Neural progenitor cell (in vitro differentiated cells): Measurements from ENCODE around the gene MACROH2A1. TPM values are rescaled to one million over a fixed set of nuclear protein-coding genes. Genes with fewer than 3 reads are reported as not detected.

Experiments
- DNase-seq: peaks from one replicate; pipeline ENCODE4 v3.0.0-alpha.2; 2016; ENCODE audit warnings: low spot score
- H2AFZ ChIP-seq: fragments of 200-600 bp; sonication (generic); replicated peaks from 2 replicates; pipeline ENCODE4 v1.6.1; 2016; ENCODE audit warnings: antibody characterized with exemption
- H3F3A ChIP-seq: fragments of 200-600 bp; sonication (generic); 2 replicates; pipeline ENCODE4 v1.6.1; 2016; ENCODE audit warnings: antibody characterized with exemption, low read depth
- H3K27ac ChIP-seq: fragments of 200-600 bp; sonication (generic); 2 replicates; pipeline ENCODE4 v1.5.1; 2016; ENCODE audit warnings: mild to moderate bottlenecking
- H3K27me3 ChIP-seq: fragments of 200-600 bp; sonication (generic); 2 replicates; pipeline ENCODE4 v1.6.1; 2016; ENCODE audit warnings: mild to moderate bottlenecking, moderate library complexity
- H3K36me3 ChIP-seq: fragments of 200-600 bp; sonication (generic); 2 replicates; pipeline ENCODE4 v1.5.1; 2016
- H3K4me1 ChIP-seq: fragments of 200-600 bp; sonication (generic); 2 replicates; pipeline ENCODE4 v1.6.1; 2016; ENCODE audit warnings: mixed run types
- H3K4me2 ChIP-seq: fragments of 200-600 bp; sonication (generic); 2 replicates; pipeline ENCODE4 v1.6.1; 2016
- H3K4me3 ChIP-seq: fragments of 200-600 bp; sonication (generic); 2 replicates; pipeline ENCODE4 v1.5.1; 2016
- H3K79me2 ChIP-seq: fragments of 200-600 bp; sonication (generic); 2 replicates; pipeline ENCODE4 v1.6.1; 2016; ENCODE audit warnings: low read depth
- H3K9ac ChIP-seq: fragments of 200-600 bp; sonication (generic); 2 replicates; pipeline ENCODE4 v1.6.1; 2016
- H3K9me3 ChIP-seq: fragments of 200-600 bp; sonication (generic); 2 replicates; pipeline ENCODE4 v1.5.1; 2016; ENCODE audit warnings: low read depth
- H4K20me1 ChIP-seq: fragments of 200-600 bp; sonication (generic); 2 replicates; pipeline ENCODE4 v1.6.1; 2016; ENCODE audit warnings: low read depth
- H3K27ac Mint-ChIP-seq: 3 replicates; pipeline ENCODE4 v1.8.0; 2021; ENCODE audit warnings: mixed read lengths
- H3K27me3 Mint-ChIP-seq: 2 replicates; pipeline ENCODE4 v1.8.0; 2022; ENCODE audit warnings: low read depth, mild to moderate bottlenecking, inconsistent platforms, moderate library complexity, mixed read lengths; ENCODE audit not compliant: insufficient read depth
- H3K36me3 Mint-ChIP-seq: 3 replicates; pipeline ENCODE4 v1.8.0; 2021; ENCODE audit warnings: mixed read lengths
- H3K4me1 Mint-ChIP-seq: 3 replicates; pipeline ENCODE4 v1.8.0; 2021; ENCODE audit warnings: mixed read lengths
- H3K4me3 Mint-ChIP-seq: 3 replicates; pipeline ENCODE4 v1.8.0; 2021; ENCODE audit warnings: mild to moderate bottlenecking, moderate library complexity, mixed read lengths
- H3K9me3 Mint-ChIP-seq: 3 replicates; pipeline ENCODE4 v1.8.0; 2020; ENCODE audit warnings: mixed read lengths
- CTCF ChIP-seq: fragments of 200-600 bp; sonication (generic); IDR thresholded peaks from 2 replicates; pipeline ENCODE4 v1.5.1; 2017; ENCODE audit warnings: antibody characterized with exemption, mild to moderate bottlenecking
- EZH2 ChIP-seq: fragments of 200-600 bp; sonication (generic); IDR thresholded peaks from 2 replicates; pipeline ENCODE4 v1.6.1; 2017; ENCODE audit warnings: antibody characterized with exemption, mild to moderate bottlenecking, moderate library complexity
- EZH2phosphoT487 ChIP-seq: fragments of 200-600 bp; sonication (generic); IDR thresholded peaks from 2 replicates; pipeline ENCODE4 v1.6.1; 2017; ENCODE audit warnings: antibody characterized with exemption
- total RNA-seq: library from RNA; depleted of rRNA; stranded (reverse); fragments of >200 nt; gene quantifications from 2 replicates; pipeline ENCODE4 v1.2.3, GENCODE V29; 2015; ENCODE audit warnings: low replicate concordance

Gene MACROH2A1
- total RNA-seq, 1 donor from 2014 or later, result 179 TPM

GRCh38 chr5:135393229-135393628 is 5.8 kb downstream of the MACROH2A1 start:
- peaks cover 15% of the 10 kb centered on the region for H3K27me3 ChIP-seq
- Mint-ChIP-seq H3K27me3 (peaks cover 2% of the 10 kb centered on the region), H3K36me3 (peaks cover 30% of the 10 kb centered on the region), H3K4me3 (no peak overlapping the region), H3K9me3 (no peaks in the 10 kb centered on the region), H3K27ac (no peak overlapping the region), H3K4me1 (peaks cover 41% of the 10 kb centered on the region)
- peaks cover 10% of the 10 kb centered on the region for H3F3A ChIP-seq
- no peaks in the 10 kb centered on the region for H3K9me3 ChIP-seq
- H3K27ac ChIP-seq, result no peak overlapping the region
- no peaks in the 10 kb centered on the region for H3K36me3 ChIP-seq
- H3K4me1 ChIP-seq, result peaks cover 16% of the 10 kb centered on the region
- TF ChIP-seq CTCF, result no peak
- TF ChIP-seq EZH2phosphoT487, result no peak
- no peak for TF ChIP-seq EZH2
- no peak overlapping the region for H3K9ac ChIP-seq
- peaks cover 98% of the 10 kb centered on the region for H3K79me2 ChIP-seq
- peaks cover 100% of the 10 kb centered on the region for H4K20me1 ChIP-seq
- H2AFZ ChIP-seq, result no peak overlapping the region
- H3K4me3 ChIP-seq, result no peak overlapping the region
- no peak overlapping the region for H3K4me2 ChIP-seq
- DNase-seq, result no peak

- Mint-ChIP-seq H3K4me1 (peaks cover 35% of the 10 kb centered on the region), H3K9me3 (no peaks in the 10 kb centered on the region)
- no peak for DNase-seq
Measured at GRCh38 chr5:135392256-135392655, 6.8 kb downstream of the MACROH2A1 start.

GRCh38 chr5:135391869-135392255 is 7.2 kb downstream of the MACROH2A1 start:
- Histone ChIP-seq H4K20me1 (peaks cover 100% of the 10 kb centered on the region), H3K4me1 (peaks cover 4% of the 10 kb centered on the region), H3K4me3 (no peak overlapping the region), H3K9me3 (no peaks in the 10 kb centered on the region), H2AFZ (no peak overlapping the region), H3F3A (no peaks in the 10 kb centered on the region), H3K27ac (no peak overlapping the region), H3K79me2 (peaks cover 85% of the 10 kb centered on the region), H3K27me3 (peaks cover 7% of the 10 kb centered on the region), H3K4me2 (no peak overlapping the region), H3K36me3 (no peaks in the 10 kb centered on the region), H3K9ac (no peak overlapping the region)
- Mint-ChIP-seq H3K4me1 (peaks cover 32% of the 10 kb centered on the region), H3K9me3 (no peaks in the 10 kb centered on the region), H3K27me3 (peaks cover 3% of the 10 kb centered on the region), H3K4me3 (no peak overlapping the region), H3K36me3 (peaks cover 34% of the 10 kb centered on the region), H3K27ac (peak overlapping the region; percentile 47)
- DNase-seq, result no peak
- no peak for TF ChIP-seq EZH2phosphoT487

More at GRCh38 chr5:135392256-135392655, 6.8 kb downstream of the MACROH2A1 start:
- H3K36me3 ChIP-seq, result no peaks in the 10 kb centered on the region
- H3K9me3 ChIP-seq, result no peaks in the 10 kb centered on the region
- peaks cover 33% of the 10 kb centered on the region for H3K36me3 Mint-ChIP-seq
- H3F3A ChIP-seq, result peaks cover under 1% of the 10 kb centered on the region
- no peak overlapping the region for H3K27ac ChIP-seq
- H3K4me3 ChIP-seq, result no peak overlapping the region
- H3K27ac Mint-ChIP-seq, result peak overlapping the region; percentile 47
- H4K20me1 ChIP-seq, result peaks cover 100% of the 10 kb centered on the region
- no peak overlapping the region for H3K4me3 Mint-ChIP-seq
- TF ChIP-seq CTCF (no peak), EZH2phosphoT487 (no peak), EZH2 (no peak)
- no peak overlapping the region for H3K4me2 ChIP-seq
- peaks cover 2% of the 10 kb centered on the region for H3K27me3 Mint-ChIP-seq
- peaks cover 11% of the 10 kb centered on the region for H3K27me3 ChIP-seq
- H3K4me1 ChIP-seq, result peaks cover 8% of the 10 kb centered on the region
- H2AFZ ChIP-seq, result no peak overlapping the region
- no peak overlapping the region for H3K9ac ChIP-seq
- H3K79me2 ChIP-seq, result peaks cover 89% of the 10 kb centered on the region

- H3K27me3 Mint-ChIP-seq, result peaks cover 3% of the 10 kb centered on the region
- H3K4me1 ChIP-seq, result peaks cover 3% of the 10 kb centered on the region
- no peaks in the 10 kb centered on the region for H3F3A ChIP-seq
- H3K27me3 ChIP-seq, result peaks cover 1% of the 10 kb centered on the region
- H3K9me3 Mint-ChIP-seq, result no peaks in the 10 kb centered on the region
- peak overlapping the region; percentile 47 for H3K27ac Mint-ChIP-seq
- H3K4me3 ChIP-seq, result no peak overlapping the region
- peaks cover 39% of the 10 kb centered on the region for H3K36me3 Mint-ChIP-seq
- no peak overlapping the region for H3K27ac ChIP-seq
- TF ChIP-seq CTCF (no peak), EZH2phosphoT487 (no peak), EZH2 (no peak)
- peaks cover 31% of the 10 kb centered on the region for H3K4me1 Mint-ChIP-seq
- no peak overlapping the region for H3K4me3 Mint-ChIP-seq
- no peak overlapping the region for H3K4me2 ChIP-seq
- no peak overlapping the region for H2AFZ ChIP-seq
- peaks cover 99% of the 10 kb centered on the region for H4K20me1 ChIP-seq
- DNase-seq, result peak; percentile 26
- H3K9ac ChIP-seq, result no peak overlapping the region
- H3K79me2 ChIP-seq, result peaks cover 83% of the 10 kb centered on the region
- H3K9me3 ChIP-seq, result no peaks in the 10 kb centered on the region
- no peaks in the 10 kb centered on the region for H3K36me3 ChIP-seq
Measured at GRCh38 chr5:135391116-135391868, 7.7 kb downstream of the MACROH2A1 start.
